H4 (cell line): ENCODE data around the gene IGF1R. TPM values are rescaled to one million over a fixed set of nuclear protein-coding genes. Genes with fewer than 3 reads are reported as not detected.
"Not testable (repeated sequence)": the region's sequence is repeated elsewhere in the genome, so short reads cannot be mapped to it uniquely, and the experiment has no call there.

Experiments used
- DNase-seq: peaks from one replicate; pipeline ENCODE4 v3.0.0-alpha.2; 2015; ENCODE audit warnings: low spot score
- total RNA-seq: library from RNA; depleted of rRNA; stranded (reverse); fragments of >200 nt; shearing (Covaris generic); gene quantifications from 2 replicates; pipeline ENCODE4 v1.2.3, GENCODE V29; 2014

IGF1R gene
- total RNA-seq, 1 experiment from 2014 or later = 15.5 TPM

- DNase-seq = no peak
Observed at GRCh38 chr15:98998279-98998678, 349.9 kb downstream of the IGF1R start.

- DNase-seq = no peak
Observed at GRCh38 chr15:98999233-98999632, 350.9 kb downstream of the IGF1R start.

GRCh38 chr15:99002226-99002625, 353.9 kb downstream of the IGF1R start:
- DNase-seq = no peak

- DNase-seq = not testable (repeated sequence)
Observed at GRCh38 chr15:99003317-99003716, 355.0 kb downstream of the IGF1R start.

GRCh38 chr15:99004998-99005974, 356.9 kb downstream of the IGF1R start:
- not testable (repeated sequence) for DNase-seq

- DNase-seq = no peak
Observed at GRCh38 chr15:99006146-99006545, 357.8 kb downstream of the IGF1R start.

GRCh38 chr15:99006904-99007495, 358.7 kb downstream of the IGF1R start:
- no peak for DNase-seq

- DNase-seq = no peak
Observed at GRCh38 chr15:99009741-99010330, 361.5 kb downstream of the IGF1R start.

- DNase-seq = no peak
Observed at GRCh38 chr15:99010768-99011167, 362.4 kb downstream of the IGF1R start.
